ENCODE results near the gene ALDH1L2.
"Not testable (repeated sequence)": the region's sequence is repeated elsewhere in the genome, so short reads cannot be mapped to it uniquely, and the experiment has no call there.

Gene ALDH1L2

GRCh38 chr12:104986022-104986941, 98.0 kb downstream of the ALDH1L2 start, which contains the start of gene NOPCHAP1:
TSS of gene NOPCHAP1 (plus strand) at chr12:104986316. CDS start at chr12:104986353, 37 bp downstream.
- H3K27ac ChIP-seq: peak within 1 kb of the TSS; percentile 64
- TF ChIP-seq CTCF (IDR thresholded peaks at IDR 0.05) (0 out of 2 replicates have a peak, but pooled peaks have one; percentile 4), ZFX (IDR thresholded peaks at IDR 0.05; ENCODE audit: borderline replicate concordance) (no peak)

DNA sequence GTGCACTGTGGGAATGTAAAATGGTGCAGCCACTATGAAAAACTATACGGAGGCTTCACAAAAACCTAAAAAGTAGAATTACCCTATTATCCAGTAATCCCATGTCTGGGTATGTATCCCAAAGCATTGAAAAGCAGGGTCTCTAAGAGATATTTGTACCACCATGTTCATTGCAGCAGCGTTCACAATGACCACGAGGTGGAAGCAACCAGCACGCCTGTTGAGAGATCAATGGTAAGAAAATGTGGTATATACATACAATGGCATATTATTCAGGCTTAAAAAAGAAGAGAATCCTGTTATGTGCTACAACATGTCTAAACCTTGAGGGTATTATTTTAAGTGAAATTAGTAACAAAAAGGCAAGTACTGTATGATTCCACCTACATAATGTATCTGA, 99.1 kb downstream of the ALDH1L2 start:
- 0 out of 2 replicates have a peak, but pooled peaks have one; percentile 9 for TF ChIP-seq CTCF (IDR thresholded peaks at IDR 0.05)
- TF ChIP-seq ZFX (IDR thresholded peaks at IDR 0.05; ENCODE audit: borderline replicate concordance): no peak
- H3K27ac ChIP-seq: no peak overlapping the region

GRCh38 chr12:104977688-104978087, 106.6 kb downstream of the ALDH1L2 start:
- not testable (repeated sequence) for H3K27ac ChIP-seq

DNA sequence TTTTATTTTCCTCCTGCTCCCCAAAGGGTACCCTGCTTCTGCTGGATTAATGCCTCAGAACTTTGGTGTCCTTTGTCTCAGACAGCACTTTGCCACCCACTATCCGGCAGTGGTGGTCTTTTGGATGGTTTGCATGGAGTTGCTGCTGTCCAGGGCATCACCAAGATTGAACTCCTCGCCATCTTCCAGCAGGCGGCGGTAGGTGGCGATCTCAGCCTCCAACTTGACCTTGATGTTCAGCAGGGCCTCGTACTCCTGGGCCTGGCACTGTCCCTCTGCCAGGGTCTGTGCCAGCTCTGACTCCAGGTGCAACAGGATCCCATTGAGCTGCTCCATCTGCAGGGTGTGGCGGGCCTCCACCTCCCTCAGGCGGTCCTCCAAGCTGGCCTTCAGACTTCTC, 107.6 kb downstream of the ALDH1L2 start:
- H3K27ac ChIP-seq: no peak overlapping the region
- peak; percentile 20; the same call in 1 of the 2 replicates for TF ChIP-seq CTCF (IDR thresholded peaks at IDR 0.05)
- no peak for TF ChIP-seq ZFX (IDR thresholded peaks at IDR 0.05; ENCODE audit: borderline replicate concordance)

- H3K27ac ChIP-seq: no peak overlapping the region
- TF ChIP-seq CTCF (IDR thresholded peaks at IDR 0.05) (no peak), ZFX (IDR thresholded peaks at IDR 0.05; ENCODE audit: borderline replicate concordance) (no peak)
Observed at GRCh38 chr12:104975587-104976343, 108.5 kb downstream of the ALDH1L2 start.

DNA sequence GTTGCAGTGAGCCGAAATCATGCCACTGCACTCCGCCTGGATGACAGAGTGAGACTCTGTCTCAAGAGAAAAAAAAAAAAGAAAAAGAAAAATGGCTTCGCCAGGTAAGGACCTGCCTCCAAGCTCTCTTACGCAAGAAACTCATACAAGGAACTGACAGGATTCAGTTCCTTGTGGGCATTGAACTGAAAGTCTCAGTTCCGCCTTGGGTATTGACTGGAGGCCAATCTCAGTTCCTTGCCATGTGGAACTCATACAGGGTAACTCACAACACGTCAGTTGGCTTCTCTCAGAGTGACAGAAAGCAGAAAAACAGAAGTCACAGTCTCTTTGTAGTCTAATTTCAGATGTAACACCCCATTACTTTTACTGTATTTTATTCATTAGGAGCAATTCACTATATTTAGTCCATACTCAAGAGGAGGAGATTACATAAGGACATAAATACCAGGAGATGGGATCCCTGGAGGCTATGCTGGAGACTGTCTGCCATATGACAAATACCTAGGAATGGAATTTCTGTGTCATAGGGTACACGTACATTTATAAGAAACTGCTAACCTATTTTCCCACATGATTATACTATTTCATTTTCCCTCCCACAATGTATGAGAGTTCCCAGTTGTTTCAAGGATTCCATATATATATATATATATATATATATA, 109.5 kb downstream of the ALDH1L2 start:
- no peak overlapping the region for H3K27ac ChIP-seq
- TF ChIP-seq ZFX (IDR thresholded peaks at IDR 0.05; ENCODE audit: borderline replicate concordance) (no peak), CTCF (IDR thresholded peaks at IDR 0.05) (no peak)

DNA sequence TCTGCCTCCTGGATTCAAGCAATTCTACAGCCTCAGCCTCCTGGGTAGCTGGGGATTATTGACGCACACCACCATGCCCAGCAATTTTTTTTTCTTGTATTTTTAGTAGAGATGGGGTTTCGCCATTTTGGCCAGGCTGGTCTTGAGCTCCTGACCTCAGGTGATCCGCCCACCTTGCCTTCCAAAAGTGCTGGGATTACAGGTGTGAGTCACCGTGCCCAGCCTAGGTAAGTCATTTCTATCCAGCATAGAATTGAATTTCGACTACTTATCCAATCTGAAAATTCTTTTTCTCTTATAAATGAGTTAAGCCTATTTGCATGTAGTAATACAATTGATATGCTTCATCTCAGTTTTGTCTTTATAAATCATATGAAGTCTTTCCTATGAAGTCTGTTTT, 111.0 kb downstream of the ALDH1L2 start:
- no peak for TF ChIP-seq CTCF (IDR thresholded peaks at IDR 0.05)
- no peak for TF ChIP-seq ZFX (IDR thresholded peaks at IDR 0.05; ENCODE audit: borderline replicate concordance)
- no peak overlapping the region for H3K27ac ChIP-seq
